Fibroblast of skin of left quadriceps (primary cell): ENCODE results near the gene DTD1.

ENCODE experiments used
- DNase-seq, 2 experiments: peaks; one replicate each; pipeline ENCODE4 v3.0.0-alpha.2; 2013; ENCODE audit warnings: low read depth in 2 of 2

Gene DTD1

DNA sequence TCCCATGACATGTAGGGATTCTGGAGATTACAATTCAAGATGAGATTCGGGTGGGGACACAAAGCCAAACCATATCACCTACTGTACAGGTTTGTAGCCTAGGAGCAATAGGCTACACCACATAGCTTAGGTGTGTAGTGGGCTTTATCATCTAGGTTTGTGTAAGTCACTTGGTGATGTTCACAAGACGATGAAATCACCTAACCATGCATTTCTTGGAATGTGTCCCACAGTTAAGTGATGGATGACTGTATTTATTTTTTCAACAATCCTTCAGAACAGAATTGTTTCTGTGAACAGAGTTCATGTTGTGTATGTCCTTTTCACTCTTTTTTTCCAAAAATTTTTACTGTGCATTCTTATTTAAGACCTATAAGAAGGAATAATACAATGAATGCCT, 76.1 kb downstream of the DTD1 start:
- no peak for DNase-seq

DNA sequence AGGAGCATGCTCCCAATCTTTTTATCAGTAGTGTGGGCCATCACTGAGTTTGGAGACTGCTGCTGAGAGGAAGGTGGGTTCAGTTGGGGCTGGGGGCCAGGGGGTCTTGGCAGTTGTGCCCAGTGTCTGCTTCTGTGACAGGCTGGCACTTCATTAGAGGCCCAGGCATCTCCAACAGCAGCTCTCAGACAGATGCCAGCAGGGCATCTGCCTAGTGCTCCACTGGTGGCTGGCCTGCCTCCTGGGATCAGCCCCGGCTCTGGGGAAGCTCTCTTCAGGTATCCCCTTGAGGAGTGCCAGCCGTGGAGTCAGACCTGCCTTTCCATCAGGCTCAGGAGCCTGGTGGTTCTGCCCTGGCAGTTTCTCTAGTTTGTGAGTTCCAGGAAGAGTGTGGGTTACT, 77.3 kb downstream of the DTD1 start:
- DNase-seq: no peak

DNA sequence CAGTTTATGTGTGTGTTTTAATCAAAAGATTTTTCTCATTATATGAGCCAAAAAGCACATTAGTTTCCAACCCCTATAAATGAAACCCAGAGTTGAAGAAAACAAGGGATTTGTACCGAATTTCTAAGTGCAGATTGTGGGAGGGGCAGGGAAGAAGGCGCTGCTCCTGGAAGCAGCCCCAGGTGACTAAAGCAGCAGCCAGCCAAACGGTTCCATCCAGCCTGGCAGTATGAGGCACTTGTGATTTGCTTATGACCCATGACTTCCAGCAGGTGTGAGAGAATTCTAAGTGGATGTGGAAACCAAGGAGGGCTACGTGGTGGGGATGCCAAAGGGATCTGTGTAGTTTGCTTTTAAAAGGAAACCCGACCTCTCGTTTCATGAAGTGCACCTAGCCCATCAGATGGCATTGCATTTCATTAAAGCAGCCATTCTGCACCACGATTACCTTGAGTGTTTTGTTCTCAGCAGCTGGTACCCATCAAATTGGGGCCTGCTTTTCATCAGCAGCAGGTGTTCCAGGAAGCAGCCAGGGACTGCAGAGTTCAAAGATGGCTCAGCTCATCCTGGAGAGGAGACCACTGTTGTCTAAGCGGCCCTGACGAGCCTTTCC, 79.1 kb downstream of the DTD1 start:
- no peak for DNase-seq

DNA sequence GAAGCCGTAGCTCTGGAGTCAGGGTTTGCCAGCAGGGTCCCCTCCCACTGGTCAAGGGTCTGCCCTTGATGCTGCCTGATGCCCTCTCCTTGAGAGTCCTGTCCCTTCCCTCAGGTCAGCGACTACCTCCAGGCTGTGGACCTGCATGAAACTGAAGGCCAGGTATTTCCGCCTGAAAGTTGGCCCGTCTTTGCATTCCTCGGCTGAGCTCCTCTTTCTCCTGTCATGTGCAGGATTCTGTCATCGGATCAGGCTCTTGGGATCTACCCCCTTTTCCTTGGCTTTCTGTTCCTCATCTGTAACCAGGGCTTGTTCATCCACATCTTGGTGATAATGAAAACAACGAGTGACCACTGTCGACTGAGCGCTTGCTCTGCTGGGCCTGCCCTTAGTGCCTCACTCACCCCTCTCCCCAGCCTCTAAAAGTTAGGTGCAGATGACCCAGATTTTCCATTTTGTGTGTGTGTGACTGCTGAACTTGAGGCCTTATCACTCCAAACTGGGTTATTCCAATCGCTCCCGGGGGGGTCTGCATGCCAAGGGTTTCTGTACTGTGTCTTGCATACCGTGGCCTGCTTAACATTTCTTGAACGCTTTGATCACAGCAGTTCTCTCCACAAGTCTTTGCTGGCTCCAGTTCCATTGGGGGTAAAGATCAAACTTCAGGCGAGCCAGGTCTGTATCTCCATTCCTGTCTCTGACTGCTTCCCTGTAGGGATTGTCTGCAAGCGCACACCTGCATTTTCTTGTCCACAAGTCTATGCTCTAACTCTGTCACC, 81.6 kb downstream of the DTD1 start:
- no peak for DNase-seq

DNA sequence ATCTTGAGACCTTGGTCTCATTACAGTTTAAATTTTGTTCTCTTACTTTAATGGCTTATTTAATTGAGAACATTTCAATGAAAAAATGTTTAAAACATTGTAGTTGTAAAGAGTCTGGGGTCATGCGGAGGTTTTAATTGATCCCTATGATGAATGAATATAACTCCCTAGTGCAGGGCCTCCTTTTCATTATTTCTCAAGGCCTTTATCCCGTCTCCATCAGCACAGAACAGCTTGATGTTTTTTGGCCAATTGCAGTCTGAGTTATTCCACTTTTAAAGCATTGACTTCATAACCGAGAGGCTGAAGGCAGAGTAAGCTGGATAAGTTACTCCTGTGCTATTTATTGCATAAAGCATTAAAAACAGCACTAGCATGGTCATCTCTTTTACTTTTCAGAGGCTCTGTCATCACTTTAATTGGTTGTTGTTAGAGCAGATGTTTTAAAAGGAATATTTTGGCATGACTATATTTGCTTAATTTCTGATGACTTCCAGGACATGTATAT, 83.4 kb downstream of the DTD1 start:
- DNase-seq: no peak

DNA sequence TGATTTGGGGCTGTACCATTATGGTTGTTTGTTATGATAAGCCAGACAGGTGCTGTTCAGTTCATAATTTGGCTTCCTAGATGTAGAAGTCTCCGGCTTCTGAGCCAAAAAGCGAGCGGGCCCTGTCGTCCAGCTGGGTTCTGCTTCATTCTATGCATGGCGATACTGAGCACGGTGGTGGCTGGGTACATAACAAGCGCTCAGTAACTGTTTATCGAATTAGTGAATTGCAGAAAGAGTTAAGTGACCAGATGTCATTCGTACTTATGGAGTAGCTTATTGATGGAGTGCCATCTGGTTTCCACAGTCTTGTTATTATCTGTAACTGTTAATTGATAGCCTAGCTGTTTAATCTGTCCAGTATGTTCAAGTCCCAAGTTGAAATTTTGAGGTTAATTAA, 85.0 kb downstream of the DTD1 start:
- DNase-seq: no peak

DNA sequence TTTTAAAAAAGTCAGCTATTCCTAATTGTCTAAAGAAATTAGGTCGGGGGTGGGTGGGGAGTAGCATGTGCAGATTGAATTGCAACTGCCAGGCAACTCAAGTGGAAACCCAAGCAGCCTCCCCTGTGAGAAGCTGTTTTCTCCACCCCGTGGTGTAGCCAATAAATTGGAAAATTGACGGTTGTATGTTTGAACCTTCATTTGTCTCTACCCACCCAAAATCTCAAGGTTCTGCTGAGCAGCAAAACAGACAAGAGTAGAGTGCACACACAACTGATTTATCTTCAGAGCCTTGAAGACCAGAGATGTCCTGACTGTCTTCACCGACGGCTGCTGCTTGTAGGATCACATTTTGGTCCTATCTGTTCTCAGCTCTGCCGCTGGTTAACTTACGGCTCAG, 88.5 kb downstream of the DTD1 start:
- no peak for DNase-seq

DNA sequence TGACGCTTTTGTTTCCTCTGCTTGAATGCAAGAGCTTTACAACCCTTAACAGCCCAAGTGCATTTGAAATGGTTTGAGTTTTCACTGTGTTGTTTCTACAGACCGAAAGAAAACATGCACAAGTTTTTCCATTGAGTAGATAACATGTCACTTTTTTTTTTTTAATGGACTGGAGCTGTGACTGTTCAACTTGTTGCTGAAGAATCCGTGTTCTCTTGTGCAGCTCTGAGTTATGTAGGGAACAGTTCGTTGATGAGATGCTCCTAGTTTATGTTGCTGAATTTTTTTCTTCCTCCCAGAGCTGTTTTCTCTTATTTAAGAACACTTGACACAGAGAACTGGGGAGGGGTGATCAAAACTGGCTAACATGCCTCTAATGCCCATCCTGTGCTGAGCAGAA, 89.3 kb downstream of the DTD1 start:
- no peak for DNase-seq

DNA sequence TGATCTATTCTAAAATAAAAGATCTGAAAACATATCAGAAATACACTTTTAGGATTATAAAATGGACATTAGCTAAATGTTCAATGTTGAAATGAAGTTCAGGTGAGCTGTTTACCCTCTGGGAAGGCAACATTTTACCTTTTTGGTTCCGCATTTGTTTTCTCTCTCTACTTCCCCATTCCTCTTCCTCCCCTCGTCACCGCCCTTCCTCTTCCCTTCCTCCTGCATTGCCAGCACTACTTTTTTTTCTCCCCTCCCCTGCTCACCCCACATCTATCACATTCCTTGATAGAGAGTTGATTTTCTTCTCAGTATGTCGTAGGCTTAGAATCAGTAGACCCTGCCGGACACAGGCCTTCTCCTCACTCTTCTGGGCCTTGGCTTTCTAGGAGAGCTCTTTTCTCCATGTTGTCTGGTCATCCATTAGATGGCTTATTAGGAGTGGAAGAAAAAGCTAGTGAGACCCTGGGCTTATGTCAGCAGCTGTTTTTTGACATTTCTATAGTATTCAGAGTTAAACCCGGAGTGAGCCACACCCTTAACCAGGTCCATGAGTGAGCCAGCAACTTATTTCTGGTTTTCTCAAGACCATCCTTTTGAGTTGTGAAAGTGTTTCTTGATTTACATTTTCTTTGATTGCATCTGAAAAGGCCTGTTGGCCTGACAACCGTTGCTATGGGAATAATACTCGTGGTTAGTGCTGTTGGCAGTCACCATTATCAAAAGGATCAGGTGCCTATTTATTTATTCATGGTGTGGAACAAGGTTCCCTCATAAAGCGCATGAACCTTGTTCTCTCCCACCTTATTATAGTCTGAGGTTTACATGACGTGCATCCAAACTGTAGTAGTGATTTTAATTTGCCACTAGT, 90.9 kb downstream of the DTD1 start:
- DNase-seq: no peak

DNA sequence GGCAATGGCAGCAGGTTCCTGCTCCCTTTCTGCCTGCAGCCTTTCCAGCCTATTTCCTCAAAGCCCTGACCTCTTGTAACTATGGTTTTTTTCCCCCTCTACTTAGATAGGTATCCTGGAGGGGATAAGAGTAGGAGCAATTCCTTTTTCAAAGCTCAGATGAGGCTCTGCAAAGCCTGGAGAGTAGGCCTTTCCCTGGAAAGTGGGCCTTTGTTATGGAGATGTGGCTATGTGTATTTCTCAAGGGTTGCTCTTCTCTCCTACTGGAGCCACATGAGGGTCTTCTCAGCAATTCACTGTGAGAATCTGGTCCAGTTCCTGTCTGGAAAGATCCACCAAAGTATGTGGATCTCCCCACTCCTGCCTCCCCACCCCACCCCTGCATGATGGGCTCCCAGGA, 96.0 kb downstream of the DTD1 start:
- DNase-seq: no peak

DNA sequence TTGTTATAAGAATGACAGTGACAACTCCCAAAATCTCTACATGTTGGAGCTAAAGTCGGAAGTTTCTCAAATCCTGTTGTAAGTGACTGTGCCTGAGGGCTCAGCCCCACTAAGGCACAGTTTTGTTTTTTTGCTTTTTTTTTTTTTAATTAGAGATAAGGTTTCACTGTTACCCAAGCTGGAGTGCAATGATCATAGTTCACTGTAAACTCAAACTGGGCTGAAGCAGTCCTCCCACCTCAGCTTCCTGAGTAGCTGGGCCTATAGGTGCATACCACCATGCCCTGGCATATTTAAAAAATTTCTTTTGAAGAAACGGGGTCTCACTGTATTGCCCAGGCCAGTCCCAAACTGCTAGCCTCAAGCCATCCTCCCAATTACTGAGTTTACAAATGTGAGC, 96.9 kb downstream of the DTD1 start:
- no peak for DNase-seq

DNA sequence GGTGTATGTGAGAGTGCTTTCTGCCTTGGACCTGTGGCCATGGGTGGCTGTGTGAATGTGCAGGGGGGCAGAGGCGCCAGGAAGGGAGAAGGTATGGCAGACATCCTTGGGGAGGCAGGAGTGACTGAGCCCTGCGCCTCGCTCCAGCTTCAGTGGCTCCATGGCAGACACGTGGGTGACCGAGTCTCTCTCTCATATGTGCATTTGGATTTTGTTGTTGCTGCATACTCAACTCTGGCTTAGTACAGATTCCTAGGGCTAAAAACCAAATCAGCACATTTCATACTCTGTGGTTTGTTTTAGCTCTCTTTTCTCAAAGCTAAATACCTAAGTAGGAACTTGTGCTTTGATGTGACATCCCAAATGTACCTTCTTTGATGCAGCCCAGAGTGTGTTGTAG, 97.6 kb downstream of the DTD1 start:
- no peak for DNase-seq

DNA sequence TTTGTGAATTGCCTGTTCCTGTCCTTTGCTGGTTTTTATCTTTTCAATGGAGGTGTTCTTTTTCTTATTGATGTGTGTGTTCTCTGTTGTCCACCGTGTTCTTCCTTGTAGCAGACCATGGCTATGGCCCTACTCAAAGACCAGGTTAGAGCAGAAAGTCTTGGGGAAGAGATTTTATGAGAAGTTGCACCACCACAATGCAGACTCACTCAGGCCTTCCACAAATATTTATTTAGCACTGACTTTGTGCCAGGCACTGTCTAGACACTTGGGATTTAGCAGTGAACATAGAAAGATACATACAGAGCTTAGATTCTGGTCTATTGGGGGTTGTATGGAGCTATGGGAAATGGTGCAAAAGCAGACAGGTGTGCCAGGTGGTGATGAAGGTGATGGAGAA, 98.8 kb downstream of the DTD1 start:
- no peak for DNase-seq

DNA sequence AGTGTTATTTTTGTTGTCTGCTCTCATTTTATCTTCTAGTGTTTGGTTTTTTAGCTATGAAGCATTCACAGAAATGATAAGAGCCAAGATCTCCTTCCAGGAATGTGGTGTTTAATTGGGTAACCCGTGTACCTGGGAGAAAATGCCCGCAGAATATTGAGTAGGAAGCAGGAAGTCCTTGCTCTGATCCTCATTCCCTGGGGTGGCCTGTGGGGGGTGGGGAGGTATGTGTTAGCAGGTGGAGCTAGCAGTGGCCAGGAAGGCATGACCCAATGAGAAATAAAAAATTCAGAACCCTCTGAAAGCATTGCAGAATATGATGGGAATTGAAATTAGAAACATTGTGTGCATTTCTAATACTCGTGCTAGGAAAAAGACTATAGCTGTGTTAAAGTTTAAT, 100.8 kb downstream of the DTD1 start:
- DNase-seq: no peak

DNA sequence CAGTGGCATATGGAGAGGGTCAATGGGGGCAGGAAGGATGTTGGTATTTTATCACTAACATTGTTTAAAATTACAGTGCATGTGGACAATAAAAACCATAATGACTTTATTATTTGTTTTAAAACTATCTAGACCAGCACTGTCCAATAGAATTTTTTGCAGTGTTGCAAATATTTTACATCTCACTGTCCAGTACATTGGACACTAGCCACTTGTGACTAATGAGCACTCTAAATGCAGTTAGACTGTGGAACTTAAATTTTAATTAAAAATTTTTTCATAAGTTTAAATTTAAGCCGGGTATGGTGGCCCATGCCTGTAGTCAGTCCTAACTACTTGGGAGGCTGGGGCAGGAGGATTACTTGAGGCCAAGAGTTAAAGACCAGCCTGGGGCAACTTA, 101.7 kb downstream of the DTD1 start:
- no peak for DNase-seq

DNA sequence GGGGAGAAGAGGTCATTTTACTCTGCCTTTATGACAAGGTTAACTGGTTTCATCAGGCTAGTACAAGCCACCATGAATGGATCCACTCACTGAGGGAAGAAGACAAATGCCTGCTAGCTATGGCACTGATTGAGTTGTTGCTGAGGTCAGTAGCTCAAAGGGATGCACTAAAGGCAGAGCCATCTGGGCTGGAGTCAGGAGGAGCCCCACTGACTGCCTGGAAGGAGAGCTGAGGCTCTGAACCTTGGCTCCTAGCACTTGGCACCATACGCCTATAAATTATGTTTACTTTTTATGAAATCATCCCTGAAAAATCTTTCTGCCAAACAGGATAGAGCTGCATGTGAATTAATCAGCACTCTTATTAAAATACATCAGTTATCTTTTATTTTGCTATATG, 104.6 kb downstream of the DTD1 start:
- no peak for DNase-seq

DNA sequence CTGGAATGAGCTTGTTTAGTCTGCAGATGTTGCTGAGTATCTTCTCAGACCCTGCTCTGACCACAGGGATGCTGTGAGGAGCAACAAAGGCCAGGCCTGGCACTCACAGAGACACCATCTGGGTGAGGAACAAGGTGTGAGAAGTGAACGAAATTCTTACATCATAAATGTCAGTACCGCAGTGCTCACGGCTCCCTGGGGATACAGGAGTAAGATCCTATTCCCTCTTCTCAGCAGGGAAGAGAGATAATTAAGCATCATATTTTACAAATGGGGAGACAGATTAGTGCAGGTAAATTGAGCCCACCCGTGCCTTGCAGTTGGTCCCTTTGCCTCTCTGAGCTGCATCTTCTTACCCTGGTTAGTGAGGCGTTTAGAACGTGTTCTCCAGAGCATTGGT, 106.2 kb downstream of the DTD1 start:
- DNase-seq: no peak

DNA sequence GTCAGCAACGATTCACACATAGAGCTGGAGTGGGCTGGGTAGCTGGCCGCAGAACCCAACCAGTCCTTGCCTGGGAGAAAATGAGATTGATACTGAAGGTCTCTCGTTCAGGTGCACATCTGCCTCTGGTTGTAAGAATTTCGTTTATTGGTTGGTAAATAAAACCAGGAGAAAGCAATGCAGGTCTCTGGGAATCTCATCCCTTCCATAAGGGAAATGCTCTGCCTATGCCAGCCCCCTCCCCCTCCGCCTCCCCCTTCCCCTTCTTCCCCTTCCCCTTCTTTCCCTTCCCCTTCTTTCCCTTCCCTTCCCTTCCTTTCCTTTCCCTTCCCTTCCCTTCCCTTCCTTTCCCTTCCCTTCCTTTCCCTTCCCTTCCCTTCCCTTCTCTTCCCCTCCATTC, 107.3 kb downstream of the DTD1 start:
- DNase-seq: no peak

DNA sequence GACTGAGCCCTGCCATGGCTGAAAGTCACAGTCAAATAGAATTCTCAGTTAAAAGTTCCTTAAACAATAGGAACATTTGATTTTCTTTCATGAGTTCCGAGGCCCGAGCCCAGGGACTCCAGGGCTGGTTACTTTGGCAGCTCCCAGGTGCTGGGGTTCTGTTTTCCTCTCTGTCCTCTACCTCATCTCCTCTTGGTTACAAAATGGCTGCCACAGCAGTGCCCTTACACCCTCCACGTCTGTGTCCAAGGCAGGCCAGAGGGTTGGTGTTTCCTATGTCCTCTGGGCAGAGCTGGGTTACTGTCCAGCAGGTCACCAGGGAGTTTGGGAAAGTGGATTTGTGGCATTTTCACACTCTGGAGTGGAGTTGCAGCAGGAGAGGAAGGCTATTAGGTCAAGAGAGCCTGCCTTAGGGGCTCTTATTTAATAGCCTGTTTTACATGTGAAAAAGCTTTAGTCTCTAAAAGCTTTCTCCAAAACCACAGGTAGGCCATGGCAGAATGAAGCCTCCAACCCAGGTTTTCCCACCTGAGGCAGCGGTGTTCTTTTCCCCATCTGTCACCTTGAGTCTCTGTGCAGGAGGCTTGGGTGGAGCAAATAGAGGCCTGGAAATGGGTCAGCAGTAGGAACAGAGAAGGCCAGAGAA, 111.0 kb downstream of the DTD1 start:
- no peak for DNase-seq

DNA sequence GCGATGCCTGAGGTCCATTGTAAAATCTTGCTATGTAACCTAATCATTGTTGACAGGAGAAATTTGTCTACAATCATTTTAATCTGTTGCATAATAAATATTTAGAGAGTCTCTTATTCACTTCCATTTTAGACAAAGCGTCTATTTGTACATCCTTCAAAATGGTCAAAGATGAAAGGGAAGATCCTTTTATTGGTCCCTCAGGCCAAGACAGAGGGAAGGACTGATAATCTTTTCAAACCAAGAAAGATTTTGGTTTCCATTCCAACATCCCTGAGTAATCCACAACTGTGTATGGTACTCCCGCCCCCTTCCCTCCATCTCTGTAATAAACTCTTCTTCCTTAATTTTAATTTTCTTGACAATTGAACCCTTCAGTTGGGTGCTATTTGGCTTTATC, 114.1 kb downstream of the DTD1 start:
- DNase-seq: no peak

DNA sequence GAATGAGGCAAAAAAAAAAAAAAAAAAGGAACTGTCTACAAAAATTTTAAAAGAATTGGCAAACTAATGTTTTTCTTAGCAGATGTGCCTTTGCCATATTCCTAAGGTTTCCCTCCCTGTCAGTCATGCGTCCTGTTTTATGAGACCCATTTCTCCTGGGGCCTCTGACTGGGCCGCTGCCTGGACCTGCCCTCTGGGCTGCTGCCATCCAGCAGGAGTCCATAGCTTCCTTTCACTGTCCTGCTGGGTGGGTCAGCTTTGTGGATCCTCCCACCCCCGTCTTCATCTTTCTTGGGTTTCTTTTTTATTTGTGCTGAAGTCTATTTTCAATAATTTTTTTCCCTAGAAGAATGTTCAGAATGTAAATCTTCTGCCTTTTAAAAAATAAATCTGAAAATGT, 114.9 kb downstream of the DTD1 start:
- DNase-seq: no peak

DNA sequence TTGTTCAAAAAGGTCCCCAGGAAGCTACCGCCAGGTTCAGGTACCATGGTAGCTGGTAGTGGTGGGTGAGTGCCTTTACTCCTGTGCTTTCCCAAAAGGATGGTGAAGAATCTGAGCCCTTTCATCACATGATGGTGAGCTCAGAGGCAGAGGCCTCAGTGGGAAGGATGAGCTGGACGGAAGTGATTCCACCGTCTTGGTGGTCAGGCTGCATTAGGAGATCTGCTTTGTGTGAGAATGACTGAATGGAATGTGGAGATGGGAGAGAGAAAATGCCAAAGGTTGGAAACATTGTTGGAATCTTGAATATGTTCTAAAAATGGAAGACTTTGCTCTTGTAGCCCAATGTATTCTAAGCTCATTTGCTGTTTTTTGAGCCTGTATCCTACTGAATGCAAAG, 117.6 kb downstream of the DTD1 start:
- DNase-seq: peak; percentile 67 to 71
